Cardiac fibroblast (primary cell): ENCODE results near the gene OTX1.

Experiments
- DNase-seq, 2 donors: peaks; one replicate each; pipeline versions ENCODE4 v3.0.0 to v3.0.0-alpha.2; 2010; ENCODE audit warnings: low read depth in 2 of 2
- H3K4me3 ChIP-seq, 2 donors: replicated peaks in 1 of 2; 1 replicate in 1 of 2; 2 replicates in 1 of 2; pipeline ENCODE4 v1.5.1; 2011; ENCODE audit warnings: low read depth in 2 of 2, low read length in 2 of 2, mild to moderate bottlenecking in 2 of 2, moderate library complexity in 1 of 2
- TF ChIP-seq, protein P1 (sequence below): IDR thresholded peaks from one replicate; pipeline ENCODE4 v1.5.1; 2011; ENCODE audit warnings: low read depth, mild to moderate bottlenecking, low read length, inconsistent platforms

Gene OTX1

DNA sequence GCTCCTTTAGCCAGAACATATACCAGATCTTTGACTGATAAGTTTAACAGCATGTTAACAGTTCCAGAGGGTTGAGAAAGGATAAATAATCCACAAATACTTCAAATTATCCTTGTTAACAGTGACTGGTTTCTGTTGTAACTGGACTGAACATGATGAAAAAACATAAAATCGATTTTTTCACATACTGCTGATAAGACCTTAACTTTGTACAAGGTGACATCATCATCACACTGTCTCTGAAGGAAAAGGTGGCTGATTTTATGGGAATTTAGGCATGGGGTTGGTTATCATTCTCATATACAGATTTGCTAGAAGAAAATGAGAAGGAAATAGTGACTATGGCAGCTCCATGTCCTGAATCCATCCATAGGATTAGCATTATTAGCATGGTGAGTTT is 36.1 kb downstream of the OTX1 start:
- no peak for DNase-seq
- H3K4me3 ChIP-seq: no peak overlapping the region
- TF ChIP-seq, protein P1, sequence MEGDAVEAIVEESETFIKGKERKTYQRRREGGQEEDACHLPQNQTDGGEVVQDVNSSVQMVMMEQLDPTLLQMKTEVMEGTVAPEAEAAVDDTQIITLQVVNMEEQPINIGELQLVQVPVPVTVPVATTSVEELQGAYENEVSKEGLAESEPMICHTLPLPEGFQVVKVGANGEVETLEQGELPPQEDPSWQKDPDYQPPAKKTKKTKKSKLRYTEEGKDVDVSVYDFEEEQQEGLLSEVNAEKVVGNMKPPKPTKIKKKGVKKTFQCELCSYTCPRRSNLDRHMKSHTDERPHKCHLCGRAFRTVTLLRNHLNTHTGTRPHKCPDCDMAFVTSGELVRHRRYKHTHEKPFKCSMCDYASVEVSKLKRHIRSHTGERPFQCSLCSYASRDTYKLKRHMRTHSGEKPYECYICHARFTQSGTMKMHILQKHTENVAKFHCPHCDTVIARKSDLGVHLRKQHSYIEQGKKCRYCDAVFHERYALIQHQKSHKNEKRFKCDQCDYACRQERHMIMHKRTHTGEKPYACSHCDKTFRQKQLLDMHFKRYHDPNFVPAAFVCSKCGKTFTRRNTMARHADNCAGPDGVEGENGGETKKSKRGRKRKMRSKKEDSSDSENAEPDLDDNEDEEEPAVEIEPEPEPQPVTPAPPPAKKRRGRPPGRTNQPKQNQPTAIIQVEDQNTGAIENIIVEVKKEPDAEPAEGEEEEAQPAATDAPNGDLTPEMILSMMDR: no peak

DNA sequence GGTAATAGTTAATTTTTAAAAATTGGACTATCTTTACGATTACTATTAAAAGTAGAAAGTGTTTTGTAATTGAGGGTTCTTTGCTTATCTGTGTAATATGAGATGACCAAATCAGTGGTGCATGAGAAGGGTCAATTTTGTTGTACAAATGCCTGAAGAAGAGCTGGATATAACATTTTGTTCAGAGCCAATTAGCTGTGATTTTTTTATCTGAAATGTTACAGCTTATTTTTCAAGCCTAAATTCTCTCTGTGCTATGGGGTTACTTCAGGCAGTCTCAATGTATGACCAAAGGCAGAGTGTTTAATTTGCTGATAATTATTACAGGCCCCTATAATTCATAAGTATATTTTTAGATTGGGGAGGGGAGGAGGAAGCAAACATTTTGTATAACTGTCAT is 41.8 kb downstream of the OTX1 start:
- DNase-seq: no peak
- TF ChIP-seq, protein P1: no peak
- no peak overlapping the region for H3K4me3 ChIP-seq

DNA sequence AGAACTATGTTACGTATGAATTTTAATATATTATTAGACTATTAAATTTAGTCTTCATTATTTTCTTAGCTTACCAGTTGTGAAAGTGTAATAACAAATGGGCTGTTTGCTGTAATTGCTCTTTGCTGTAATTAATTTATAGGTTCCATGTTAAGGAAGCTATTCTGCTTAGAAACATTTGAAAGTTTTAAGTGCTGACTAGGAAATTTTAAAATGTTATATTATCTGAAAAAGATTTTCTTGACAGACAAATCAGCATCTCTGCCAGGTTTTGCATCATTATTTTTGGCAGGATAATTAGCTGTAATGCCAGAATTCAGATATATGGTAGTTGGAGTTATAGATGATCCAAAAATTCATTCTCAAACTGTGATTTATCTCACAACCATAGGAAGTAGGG is 42.2 kb downstream of the OTX1 start:
- TF ChIP-seq, protein P1: no peak
- no peak overlapping the region for H3K4me3 ChIP-seq
- DNase-seq: no peak

DNA sequence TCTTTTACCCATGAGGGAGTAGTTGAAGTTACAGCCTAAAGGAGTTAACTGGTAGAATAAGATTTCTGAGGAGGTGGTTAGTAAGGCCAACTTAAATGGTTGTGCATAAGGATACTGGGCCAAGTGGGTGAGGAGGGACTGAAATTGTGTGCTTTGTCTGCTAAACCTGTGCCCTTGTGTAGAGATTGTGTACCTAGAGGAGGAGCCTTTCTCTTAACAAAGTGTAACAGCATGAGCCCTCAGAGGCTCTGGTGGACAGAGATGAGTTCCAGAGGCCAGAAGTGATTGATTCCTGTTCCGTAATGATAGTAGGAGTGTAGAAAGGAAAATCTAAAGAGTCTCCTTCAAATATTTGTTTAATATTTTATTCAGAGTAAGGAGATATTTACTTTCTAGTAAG is 42.9 kb downstream of the OTX1 start:
- TF ChIP-seq, protein P1: no peak
- H3K4me3 ChIP-seq: no peak overlapping the region
- DNase-seq: no peak

DNA sequence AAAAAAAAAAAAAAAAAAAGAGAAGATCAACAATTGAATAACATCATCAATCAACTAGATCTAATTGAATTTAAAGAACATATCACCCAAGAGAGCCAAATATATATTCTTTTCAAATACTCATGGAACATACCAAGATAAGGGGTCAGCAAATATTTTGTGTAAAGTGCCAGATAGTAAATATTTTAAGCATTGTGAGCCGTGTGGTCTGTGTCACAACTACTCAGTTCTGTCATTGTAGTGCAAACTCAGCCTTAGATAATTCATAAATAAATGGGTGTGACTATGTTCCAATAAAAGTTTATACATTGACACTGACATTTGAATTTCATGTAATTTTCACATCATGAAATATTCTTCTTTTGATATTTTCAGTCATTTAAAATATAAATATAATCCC is 45.9 kb downstream of the OTX1 start:
- DNase-seq: no peak
- TF ChIP-seq, protein P1: no peak
- H3K4me3 ChIP-seq: no peak overlapping the region

DNA sequence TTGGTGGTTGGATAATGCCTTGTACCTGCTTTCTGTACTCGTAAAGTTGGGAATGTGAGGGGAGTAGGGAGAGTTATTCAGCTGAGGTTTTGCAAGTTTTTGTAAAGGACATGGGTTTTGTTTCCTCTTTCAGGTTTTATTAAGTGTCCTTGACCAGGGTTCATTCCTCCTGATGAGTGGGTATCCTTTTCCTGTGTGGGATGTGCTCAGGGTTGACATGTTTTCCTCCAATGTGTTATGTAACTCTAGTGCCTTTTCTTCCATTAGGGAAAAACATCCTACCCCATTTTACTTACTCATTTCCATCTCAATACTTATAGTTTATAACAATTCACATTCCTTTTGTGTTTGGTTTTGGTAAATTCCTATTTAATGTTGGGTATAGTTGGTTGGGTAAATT is 48.4 kb downstream of the OTX1 start:
- TF ChIP-seq, protein P1: no peak
- DNase-seq: no peak
- H3K4me3 ChIP-seq: no peak overlapping the region

DNA sequence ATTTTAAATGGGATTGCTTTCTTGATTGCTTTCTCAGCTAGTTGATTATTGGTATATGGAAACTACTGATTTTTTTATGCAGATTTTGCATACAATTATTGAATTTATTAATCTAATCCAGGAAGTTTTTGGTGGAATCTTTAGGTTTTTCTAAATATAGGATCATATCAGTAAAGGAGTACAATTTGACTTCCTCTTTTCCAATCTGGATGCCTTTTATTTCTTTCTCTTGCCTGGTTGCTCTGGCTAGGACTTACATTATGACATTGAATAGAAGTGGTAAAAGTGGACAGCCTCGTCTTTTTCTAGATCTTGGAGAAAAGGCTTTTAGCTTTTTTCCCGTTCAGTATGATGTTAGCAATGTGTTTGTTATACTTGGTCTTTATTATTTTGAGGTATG is 51.3 kb downstream of the OTX1 start:
- TF ChIP-seq, protein P1: no peak
- DNase-seq: no peak
- H3K4me3 ChIP-seq: no peak overlapping the region
